Measurements from ENCODE around the gene SRI. TPM values are rescaled to one million over a fixed set of nuclear protein-coding genes. Genes with fewer than 3 reads are reported as not detected.

Gene SRI
- total RNA-seq, 1 donor from 2014 or later, result 83.5 TPM

GRCh38 chr7:88203401-88203800 is 16.4 kb downstream of the SRI start:
- Mint-ChIP-seq H3K27ac (no peak overlapping the region), H3K4me3 (no peak overlapping the region), H3K36me3 (peaks cover 36% of the 10 kb centered on the region), H3K4me1 (no peaks in the 10 kb centered on the region), H3K27me3 (ENCODE audit: low read depth) (no peaks in the 10 kb centered on the region), H3K9me3 (no peaks in the 10 kb centered on the region)
- no peak for TF ChIP-seq CTCF (IDR thresholded peaks at IDR 0.05; ENCODE audit: unreplicated experiment)
- DNase-seq (ENCODE audit: low spot score in 2 of 2, unreplicated experiment in 2 of 2), result no peak

- no peak for DNase-seq (ENCODE audit: low spot score in 2 of 2, unreplicated experiment in 2 of 2)
- no peak for TF ChIP-seq CTCF (IDR thresholded peaks at IDR 0.05; ENCODE audit: unreplicated experiment)
- Mint-ChIP-seq H3K4me3 (no peak overlapping the region), H3K27me3 (ENCODE audit: low read depth) (no peaks in the 10 kb centered on the region), H3K27ac (no peak overlapping the region), H3K36me3 (peaks cover 35% of the 10 kb centered on the region), H3K9me3 (no peaks in the 10 kb centered on the region), H3K4me1 (no peaks in the 10 kb centered on the region)
Observed at GRCh38 chr7:88202799-88203198, 17.0 kb downstream of the SRI start.

- Mint-ChIP-seq H3K36me3 (peaks cover 32% of the 10 kb centered on the region), H3K4me1 (no peaks in the 10 kb centered on the region), H3K27ac (no peak overlapping the region), H3K9me3 (no peaks in the 10 kb centered on the region), H3K27me3 (ENCODE audit: low read depth) (no peaks in the 10 kb centered on the region), H3K4me3 (no peak overlapping the region)
- TF ChIP-seq CTCF (IDR thresholded peaks at IDR 0.05; ENCODE audit: unreplicated experiment), result no peak
- DNase-seq (ENCODE audit: low spot score in 2 of 2, unreplicated experiment in 2 of 2), result no peak
Observed at GRCh38 chr7:88202278-88202677, 17.6 kb downstream of the SRI start.

- Mint-ChIP-seq H3K9me3 (no peaks in the 10 kb centered on the region), H3K27ac (no peak overlapping the region), H3K36me3 (peaks cover 26% of the 10 kb centered on the region), H3K4me3 (no peak overlapping the region), H3K4me1 (no peaks in the 10 kb centered on the region), H3K27me3 (ENCODE audit: low read depth) (no peaks in the 10 kb centered on the region)
- TF ChIP-seq CTCF (IDR thresholded peaks at IDR 0.05; ENCODE audit: unreplicated experiment), result no peak
- no peak for DNase-seq (ENCODE audit: low spot score in 2 of 2, unreplicated experiment in 2 of 2)
Observed at GRCh38 chr7:88201305-88201704, 18.5 kb downstream of the SRI start.

GRCh38 chr7:88200789-88201188 is 19.0 kb downstream of the SRI start:
- Mint-ChIP-seq H3K27ac (no peak overlapping the region), H3K9me3 (no peaks in the 10 kb centered on the region), H3K27me3 (ENCODE audit: low read depth) (no peaks in the 10 kb centered on the region), H3K36me3 (peaks cover 21% of the 10 kb centered on the region), H3K4me3 (no peak overlapping the region), H3K4me1 (no peaks in the 10 kb centered on the region)
- no peak for DNase-seq (ENCODE audit: low spot score in 2 of 2, unreplicated experiment in 2 of 2)
- no peak for TF ChIP-seq CTCF (IDR thresholded peaks at IDR 0.05; ENCODE audit: unreplicated experiment)

GRCh38 chr7:88200261-88200660 is 19.6 kb downstream of the SRI start:
- no peaks in the 10 kb centered on the region for H3K4me1 Mint-ChIP-seq
- no peak overlapping the region for H3K27ac Mint-ChIP-seq
- no peak for TF ChIP-seq CTCF (IDR thresholded peaks at IDR 0.05; ENCODE audit: unreplicated experiment)
- no peaks in the 10 kb centered on the region for H3K9me3 Mint-ChIP-seq
- no peak for DNase-seq (ENCODE audit: low spot score in 2 of 2, unreplicated experiment in 2 of 2)
- no peak overlapping the region for H3K4me3 Mint-ChIP-seq
- H3K36me3 Mint-ChIP-seq, result peaks cover 19% of the 10 kb centered on the region
- H3K27me3 Mint-ChIP-seq (ENCODE audit: low read depth), result no peaks in the 10 kb centered on the region
